ENCODE results near the gene HSF2. TPM values are rescaled to one million over a fixed set of nuclear protein-coding genes. Genes with fewer than 3 reads are reported as not detected.

Gene HSF2
- total and polyA plus RNA-seq, 7 experiments from 2014 or later: 12.5 to 45.4 (median 26.5) TPM

DNA sequence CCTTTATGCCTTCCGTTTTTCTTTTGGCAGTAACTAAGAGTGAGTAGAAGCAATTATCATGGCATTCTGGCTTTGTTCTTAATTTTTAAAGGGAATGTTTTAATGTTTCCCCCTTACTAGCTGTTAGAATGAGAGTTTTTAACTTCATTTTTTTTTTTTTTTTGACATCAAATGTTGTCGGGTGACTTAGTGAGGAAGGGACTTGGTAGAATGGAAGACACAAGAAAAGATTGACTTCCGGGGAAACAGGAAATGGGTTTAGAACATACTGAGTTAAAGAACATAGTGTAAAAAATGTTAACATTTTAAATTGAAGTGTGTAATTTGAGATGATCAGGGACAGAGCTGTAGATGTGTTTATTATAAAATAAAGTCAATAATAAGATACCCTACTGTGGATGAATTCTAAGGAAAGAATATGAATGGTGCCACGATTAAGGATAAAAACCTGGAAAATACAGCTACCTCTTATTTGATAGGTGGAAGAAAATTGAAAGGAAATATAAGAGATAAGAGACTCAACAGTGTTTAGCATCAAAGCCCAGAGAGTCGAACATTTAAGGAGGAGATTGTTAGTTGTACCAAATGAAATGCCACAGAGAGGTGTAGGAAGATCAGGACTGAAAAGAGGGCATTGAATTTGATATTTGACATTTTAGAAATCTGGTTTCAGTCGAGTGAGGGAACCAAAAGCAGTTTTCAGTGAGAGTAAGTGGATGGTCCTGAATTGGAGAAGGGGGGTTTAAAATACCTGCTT is 9.4 kb downstream of the HSF2 start:
- H3K27ac Mint-ChIP-seq: peak overlapping the region; percentile 70 to 98 (median 93)
- peak overlapping the region; percentile 65 to 91 (median 82) for H3K4me3 Mint-ChIP-seq
- CTCF ChIA-PET: interaction anchor here (0.6 to 1.3 kb wide), 7 partner anchors 9 to 117 kb away, joined by 3 to 4 read pairs (median 3); partner anchors contain the start of gene HSF2
- peaks cover 0 to 18% (median 1%) of the 10 kb centered on the region in 11 donors for H3K9me3 Mint-ChIP-seq
- Histone ChIP-seq H3K27ac (ENCODE audit: low read depth, low read length) (peak overlapping the region; percentile 79), H3K27me3 (ENCODE audit: control insufficient read depth in 2 of 2, insufficient read depth in 2 of 2, low read length in 2 of 2) (no peaks in the 10 kb centered on the region), H3K4me1 (ENCODE audit: control insufficient read depth in 2 of 2, insufficient read depth in 2 of 2, low read length in 2 of 2) (peaks cover 6 to 51% of the 10 kb centered on the region in 2 donors), H3K36me3 (ENCODE audit: control insufficient read depth in 2 of 3, insufficient read depth in 3 of 3, low read length in 3 of 3) (no peaks in the 10 kb centered on the region), H3K9me3 (ENCODE audit: control insufficient read depth in 2 of 3, low read length in 3 of 3) (no peaks in the 10 kb centered on the region), H3K4me3 (ENCODE audit: low read length) (peak overlapping the region; percentile 36)
- ATAC-seq: peak; percentile 89
- intact Hi-C loops (cut with micrococcal nuclease): loop anchor here (1.0 to 10.0 kb wide), 7 partner anchors 7 to 206 kb away; partner anchors contain the start of genes SERINC1 (in 2 of the 2), HSF2 (in 1 of the 2) and PKIB (in 1 of the 2)
- POLR2A ChIA-PET: interaction anchor here (0.6 to 1.9 kb wide), 4 partner anchors 10 to 63 kb away, joined by 3 to 20 read pairs (median 4); partner anchors contain the start of genes HSF2 and SERINC1
- H3K4me1 Mint-ChIP-seq: peaks cover 40 to 98% (median 87%) of the 10 kb centered on the region in 7 donors
- H3K36me3 Mint-ChIP-seq: peaks cover 4 to 34% (median 28%) of the 10 kb centered on the region in 5 donors
- H3K27me3 Mint-ChIP-seq: no peaks in the 10 kb centered on the region
- peak in 7 of 9 donors; percentile 59 to 78 (median 69) for DNase-seq

DNA sequence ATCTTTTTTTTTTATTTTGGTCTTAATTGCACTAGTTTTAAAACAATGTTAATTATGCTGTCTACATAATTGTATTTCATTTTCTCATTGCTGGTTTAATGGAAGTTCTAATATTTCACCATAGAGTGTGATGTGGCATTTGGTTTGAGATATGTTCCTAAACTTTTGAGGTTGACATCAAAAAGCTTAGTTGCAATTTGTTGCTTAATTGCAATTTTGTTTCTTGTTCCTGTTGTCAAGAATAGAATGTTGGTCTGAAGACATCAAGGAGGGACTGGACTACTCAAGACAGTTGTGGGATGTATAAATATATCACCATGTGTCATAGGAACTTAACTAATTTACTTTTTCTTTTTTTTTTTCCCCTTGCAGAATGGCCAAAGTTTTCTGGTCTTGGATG is 12.5 kb downstream of the HSF2 start:
- ATAC-seq (no peak), DNase-seq (no peak)
- H3K4me3 ChIP-seq (ENCODE audit: low read length): no peak overlapping the region
- peak overlapping the region in 7 of 9 donors; percentile 25 to 98 (median 79) for H3K27ac Mint-ChIP-seq
- peaks cover 0 to 15% (median 0%) of the 10 kb centered on the region in 3 experiments for H3K36me3 ChIP-seq (ENCODE audit: control insufficient read depth in 2 of 3, insufficient read depth in 3 of 3, low read length in 3 of 3)
- peaks cover 27 to 77% (median 62%) of the 10 kb centered on the region in 7 donors for H3K4me1 Mint-ChIP-seq
- intact Hi-C loops (cut with micrococcal nuclease): no loop called here
- H3K4me1 ChIP-seq (ENCODE audit: control insufficient read depth in 2 of 2, insufficient read depth in 2 of 2, low read length in 2 of 2): peaks cover 6 to 32% of the 10 kb centered on the region in 2 donors
- CTCF ChIA-PET: interaction anchor here (0.6 kb wide), 1 partner anchor 1108 kb away, joined by 3 read pairs; no protein-coding TSS in a partner anchor
- no peaks in the 10 kb centered on the region for H3K9me3 ChIP-seq (ENCODE audit: control insufficient read depth in 2 of 3, low read length in 3 of 3)
- H3K4me3 Mint-ChIP-seq: peak overlapping the region in 5 of 10 donors; percentile 6 to 89 (median 36)
- POLR2A ChIA-PET: no interaction called here
- peaks cover 0 to 7% (median 0%) of the 10 kb centered on the region in 11 donors for H3K9me3 Mint-ChIP-seq
- no peaks in the 10 kb centered on the region for H3K27me3 ChIP-seq (ENCODE audit: control insufficient read depth in 2 of 2, insufficient read depth in 2 of 2, low read length in 2 of 2)
- H3K36me3 Mint-ChIP-seq: peaks cover 9 to 42% (median 24%) of the 10 kb centered on the region in 5 donors
- H3K27me3 Mint-ChIP-seq: no peaks in the 10 kb centered on the region
- H3K27ac ChIP-seq (ENCODE audit: low read depth, low read length): no peak overlapping the region

- no peaks in the 10 kb centered on the region for H3K27me3 ChIP-seq (ENCODE audit: control insufficient read depth in 2 of 2, insufficient read depth in 2 of 2, low read length in 2 of 2)
- ChIA-PET POLR2A (interaction anchor here (0.8 to 1.5 kb wide), 3 partner anchors 9 to 42 kb away, joined by 3 to 4 read pairs (median 3); no protein-coding TSS in a partner anchor), CTCF (interaction anchor here (1.1 to 1.7 kb wide), 2 partner anchors 35 to 54 kb away, joined by 3 to 5 read pairs; partner anchors contain the start of gene SERINC1)
- no peak for DNase-seq
- peaks cover 0 to 4% of the 10 kb centered on the region in 2 donors for H3K4me1 ChIP-seq (ENCODE audit: control insufficient read depth in 2 of 2, insufficient read depth in 2 of 2, low read length in 2 of 2)
- no peak overlapping the region for H3K4me3 Mint-ChIP-seq
- no peaks in the 10 kb centered on the region for H3K27me3 Mint-ChIP-seq
- peaks cover 0 to 34% (median 18%) of the 10 kb centered on the region in 7 donors for H3K4me1 Mint-ChIP-seq
- H3K27ac Mint-ChIP-seq: no peak overlapping the region
- H3K36me3 ChIP-seq (ENCODE audit: control insufficient read depth in 2 of 3, insufficient read depth in 3 of 3, low read length in 3 of 3): peaks cover 4 to 36% (median 5%) of the 10 kb centered on the region in 3 experiments
- H3K9me3 ChIP-seq (ENCODE audit: control insufficient read depth in 2 of 3, low read length in 3 of 3): no peaks in the 10 kb centered on the region
- H3K36me3 Mint-ChIP-seq: peaks cover 8 to 52% (median 27%) of the 10 kb centered on the region in 5 donors
- H3K9me3 Mint-ChIP-seq: no peaks in the 10 kb centered on the region
- ATAC-seq: no peak
- no peak overlapping the region for H3K4me3 ChIP-seq (ENCODE audit: low read length)
- no peak overlapping the region for H3K27ac ChIP-seq (ENCODE audit: low read depth, low read length)
- intact Hi-C loops (cut with micrococcal nuclease): loop anchor here in 1 of 2 donors (1.0 kb wide), 1 partner anchor 9 kb away; no protein-coding TSS in a partner anchor
Observed at GRCh38 chr6:122416825-122417224, 17.4 kb downstream of the HSF2 start.

DNA sequence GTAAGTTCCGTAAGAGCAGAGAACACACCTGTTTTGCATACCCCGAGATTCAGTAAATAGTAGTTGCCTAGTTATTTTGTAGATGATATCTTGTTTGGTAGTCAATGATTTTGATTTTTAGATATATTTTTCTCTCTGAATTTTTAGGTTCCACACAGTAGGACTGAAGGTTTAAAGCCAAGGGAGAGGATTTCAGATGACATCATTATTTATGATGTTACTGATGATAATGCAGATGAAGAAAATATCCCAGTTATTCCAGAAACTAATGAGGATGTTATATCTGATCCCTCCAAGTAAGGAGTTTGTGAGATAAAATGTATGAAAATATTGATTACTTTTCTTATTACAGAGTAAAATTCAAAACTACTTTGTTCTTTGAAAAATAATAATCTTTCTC is 22.6 kb downstream of the HSF2 start:
- Mint-ChIP-seq H3K4me1 (peaks cover 1 to 19% (median 12%) of the 10 kb centered on the region in 7 donors), H3K27me3 (no peaks in the 10 kb centered on the region), H3K4me3 (no peak overlapping the region), H3K9me3 (no peaks in the 10 kb centered on the region), H3K27ac (no peak overlapping the region), H3K36me3 (peaks cover 16 to 56% (median 46%) of the 10 kb centered on the region in 5 donors)
- no peaks in the 10 kb centered on the region for H3K9me3 ChIP-seq (ENCODE audit: control insufficient read depth in 2 of 3, low read length in 3 of 3)
- ChIA-PET POLR2A (interaction anchor here (1.6 kb wide), 1 partner anchor 49 kb away, joined by 6 read pairs; the partner anchor contains the start of gene SERINC1), CTCF (no interaction called here)
- H3K4me3 ChIP-seq (ENCODE audit: low read length): no peak overlapping the region
- H3K27ac ChIP-seq (ENCODE audit: low read depth, low read length): no peak overlapping the region
- H3K4me1 ChIP-seq (ENCODE audit: control insufficient read depth in 2 of 2, insufficient read depth in 2 of 2, low read length in 2 of 2): no peaks in the 10 kb centered on the region
- ATAC-seq (no peak), DNase-seq (no peak)
- peaks cover 4 to 45% (median 12%) of the 10 kb centered on the region in 3 experiments for H3K36me3 ChIP-seq (ENCODE audit: control insufficient read depth in 2 of 3, insufficient read depth in 3 of 3, low read length in 3 of 3)
- intact Hi-C loops (cut with micrococcal nuclease): no loop called here
- H3K27me3 ChIP-seq (ENCODE audit: control insufficient read depth in 2 of 2, insufficient read depth in 2 of 2, low read length in 2 of 2): no peaks in the 10 kb centered on the region

DNA sequence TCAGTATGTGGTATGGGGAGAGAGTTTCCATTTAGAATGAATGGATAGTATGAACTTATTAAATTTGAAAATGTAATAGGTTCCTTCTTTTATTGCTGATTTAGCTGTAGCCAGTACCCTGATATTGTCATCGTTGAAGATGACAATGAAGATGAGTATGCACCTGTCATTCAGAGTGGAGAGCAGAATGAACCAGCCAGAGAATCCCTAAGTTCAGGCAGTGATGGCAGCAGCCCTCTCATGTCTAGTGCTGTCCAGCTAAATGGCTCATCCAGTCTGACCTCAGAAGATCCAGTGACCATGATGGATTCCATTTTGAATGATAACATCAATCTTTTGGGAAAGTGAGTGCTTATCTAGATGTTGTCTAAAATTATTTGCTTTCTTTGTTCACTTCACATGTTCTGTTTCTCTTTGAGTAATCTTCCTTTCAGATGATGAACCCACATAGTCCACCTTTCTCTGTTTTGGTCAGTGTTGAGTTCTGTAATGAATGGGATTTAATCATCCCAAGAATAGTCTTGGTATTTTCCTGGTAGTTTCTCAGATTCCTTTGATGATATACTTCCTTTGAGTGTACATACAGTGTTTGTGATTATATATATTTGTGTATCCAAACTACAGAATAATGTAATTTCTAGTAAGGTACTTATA is 23.3 kb downstream of the HSF2 start:
- H3K9me3 ChIP-seq (ENCODE audit: control insufficient read depth in 2 of 3, low read length in 3 of 3): no peaks in the 10 kb centered on the region
- H3K27me3 ChIP-seq (ENCODE audit: control insufficient read depth in 2 of 2, insufficient read depth in 2 of 2, low read length in 2 of 2): no peaks in the 10 kb centered on the region
- peaks cover 1 to 19% (median 12%) of the 10 kb centered on the region in 7 donors for H3K4me1 Mint-ChIP-seq
- intact Hi-C loops (cut with micrococcal nuclease): no loop called here
- H3K4me3 ChIP-seq (ENCODE audit: low read length): no peak overlapping the region
- H3K27ac Mint-ChIP-seq: no peak overlapping the region
- ChIA-PET POLR2A (interaction anchor here (1.6 kb wide), 1 partner anchor 48 kb away, joined by 6 read pairs; the partner anchor contains the start of gene SERINC1), CTCF (no interaction called here)
- no peaks in the 10 kb centered on the region for H3K9me3 Mint-ChIP-seq
- DNase-seq (no peak), ATAC-seq (no peak)
- no peaks in the 10 kb centered on the region for H3K4me1 ChIP-seq (ENCODE audit: control insufficient read depth in 2 of 2, insufficient read depth in 2 of 2, low read length in 2 of 2)
- peaks cover 16 to 58% (median 51%) of the 10 kb centered on the region in 5 donors for H3K36me3 Mint-ChIP-seq
- no peak overlapping the region for H3K4me3 Mint-ChIP-seq
- H3K36me3 ChIP-seq (ENCODE audit: control insufficient read depth in 2 of 3, insufficient read depth in 3 of 3, low read length in 3 of 3): peaks cover 4 to 46% (median 12%) of the 10 kb centered on the region in 3 experiments
- H3K27ac ChIP-seq (ENCODE audit: low read depth, low read length): no peak overlapping the region
- no peaks in the 10 kb centered on the region for H3K27me3 Mint-ChIP-seq

- no peak overlapping the region for H3K4me3 Mint-ChIP-seq
- no peaks in the 10 kb centered on the region for H3K4me1 ChIP-seq (ENCODE audit: control insufficient read depth in 2 of 2, insufficient read depth in 2 of 2, low read length in 2 of 2)
- peaks cover 4 to 48% (median 12%) of the 10 kb centered on the region in 3 experiments for H3K36me3 ChIP-seq (ENCODE audit: control insufficient read depth in 2 of 3, insufficient read depth in 3 of 3, low read length in 3 of 3)
- H3K4me3 ChIP-seq (ENCODE audit: low read length): no peak overlapping the region
- no peak overlapping the region for H3K27ac ChIP-seq (ENCODE audit: low read depth, low read length)
- peaks cover 1 to 20% (median 12%) of the 10 kb centered on the region in 7 donors for H3K4me1 Mint-ChIP-seq
- H3K9me3 Mint-ChIP-seq: no peaks in the 10 kb centered on the region
- CTCF ChIA-PET: no interaction called here
- H3K36me3 Mint-ChIP-seq: peaks cover 16 to 62% (median 55%) of the 10 kb centered on the region in 5 donors
- intact Hi-C loops (cut with micrococcal nuclease): no loop called here
- H3K27me3 ChIP-seq (ENCODE audit: control insufficient read depth in 2 of 2, insufficient read depth in 2 of 2, low read length in 2 of 2): no peaks in the 10 kb centered on the region
- H3K27me3 Mint-ChIP-seq: no peaks in the 10 kb centered on the region
- no peak for DNase-seq
- POLR2A ChIA-PET: interaction anchor here (1.3 kb wide), 1 partner anchor 20 kb away, joined by 4 read pairs; no protein-coding TSS in a partner anchor
- no peak overlapping the region for H3K27ac Mint-ChIP-seq
- ATAC-seq: no peak
- no peaks in the 10 kb centered on the region for H3K9me3 ChIP-seq (ENCODE audit: control insufficient read depth in 2 of 3, low read length in 3 of 3)
Observed at GRCh38 chr6:122423734-122424133, 24.3 kb downstream of the HSF2 start.

Data from naive thymus-derived CD4-positive, alpha-beta T cell (primary cell).